COR-L47 (cell line): ENCODE results near the gene ZNF136.

Experiments
- DNase-seq: peaks from one replicate; lab custom pipeline; 2025; lab: John Stamatoyannopoulos, UW

Gene ZNF136

GRCh38 chr19:12194827-12195731 is 32.2 kb downstream of the ZNF136 start:
- DNase-seq = no peak

- no peak for DNase-seq
Measured at GRCh38 chr19:12198136-12198535, 35.2 kb downstream of the ZNF136 start.

DNA sequence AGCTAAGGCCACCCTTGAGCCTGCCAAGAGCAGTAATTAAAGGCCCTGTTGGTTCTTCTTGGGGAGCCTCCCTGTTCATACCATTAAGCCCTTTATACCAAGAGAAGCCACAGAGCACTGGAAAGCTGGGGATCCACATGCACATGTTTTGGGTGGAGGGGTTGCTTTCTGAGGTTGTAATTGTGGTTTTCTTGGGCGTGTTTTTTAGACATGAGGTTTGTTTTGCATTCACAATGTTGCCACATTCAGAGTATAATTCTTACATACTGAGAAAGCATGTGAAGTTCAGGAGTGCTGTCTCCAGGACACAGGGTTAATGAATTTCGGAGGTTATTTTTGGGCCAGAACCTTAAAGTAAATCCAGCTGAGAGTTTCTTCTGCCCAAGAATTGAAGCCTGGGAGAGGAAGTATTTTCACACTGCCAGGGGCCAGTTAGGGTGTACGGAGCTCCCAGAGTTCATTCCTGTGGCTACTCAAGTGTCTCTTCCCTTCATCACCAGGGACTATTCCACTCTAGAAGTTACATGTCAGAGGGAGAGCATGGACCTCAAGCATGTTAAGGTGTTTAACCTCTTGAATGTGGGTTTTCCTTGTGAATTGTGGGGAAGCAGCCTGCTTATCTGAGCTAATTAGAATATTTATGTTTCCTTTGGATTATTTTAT is 37.0 kb downstream of the ZNF136 start:
- DNase-seq = no peak

DNA sequence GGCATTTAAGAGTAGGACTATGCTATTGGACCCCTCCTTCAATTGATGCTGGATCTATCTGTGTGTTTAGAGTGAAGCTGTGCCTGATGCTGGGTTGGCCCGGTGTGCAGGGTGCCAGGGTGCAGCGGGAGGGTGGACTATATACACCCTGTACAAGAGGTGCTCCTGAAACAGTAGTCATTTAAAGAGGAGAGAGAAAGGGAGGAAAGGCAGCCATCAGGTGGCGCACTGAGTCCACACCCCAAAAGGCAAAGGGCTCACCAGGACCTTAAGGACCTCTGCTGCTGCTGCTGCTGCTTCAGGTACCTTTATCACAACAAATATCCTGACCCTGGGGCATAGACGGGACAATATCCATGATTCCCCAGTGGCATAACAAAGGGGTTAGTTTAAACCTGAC is 39.4 kb downstream of the ZNF136 start:
- DNase-seq = no peak

DNA sequence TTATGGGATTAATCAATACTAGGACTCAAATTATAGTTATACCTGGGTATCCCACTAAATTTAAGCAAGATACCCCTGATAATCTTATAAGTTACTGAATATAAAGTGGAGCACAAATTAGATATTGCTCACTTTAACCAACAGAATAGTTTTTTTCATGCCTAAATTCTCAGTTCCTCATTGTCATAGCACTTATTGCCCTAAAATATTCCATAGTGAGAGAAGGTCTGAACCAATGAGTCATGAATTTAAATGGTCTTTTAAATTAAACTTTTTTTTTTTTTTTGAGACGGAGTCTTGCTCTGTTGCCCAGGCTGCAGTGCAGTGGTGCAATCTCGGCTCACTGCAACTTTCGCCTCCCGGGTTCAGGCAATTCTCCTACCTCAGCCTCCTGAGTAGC is 42.4 kb downstream of the ZNF136 start:
- DNase-seq = no peak

DNA sequence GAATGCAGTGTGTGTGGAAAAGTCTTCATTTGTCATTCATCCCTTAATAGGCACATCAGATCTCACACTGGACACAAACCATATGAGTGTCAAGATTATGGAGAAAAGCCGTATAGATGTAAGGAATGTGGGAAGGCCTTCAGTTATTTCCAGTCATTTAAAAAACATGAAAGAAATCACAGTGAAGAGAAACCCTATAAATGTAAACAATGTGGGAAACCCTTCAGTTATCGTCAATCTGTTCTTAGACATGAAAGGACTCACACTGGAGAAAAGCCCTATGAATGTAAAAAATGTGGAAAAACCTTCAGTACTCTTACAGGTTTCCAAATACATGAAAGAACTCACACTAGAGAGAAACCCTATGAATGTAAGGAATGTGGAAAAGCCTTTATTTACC is 45.3 kb downstream of the ZNF136 start:
- DNase-seq = no peak

DNA sequence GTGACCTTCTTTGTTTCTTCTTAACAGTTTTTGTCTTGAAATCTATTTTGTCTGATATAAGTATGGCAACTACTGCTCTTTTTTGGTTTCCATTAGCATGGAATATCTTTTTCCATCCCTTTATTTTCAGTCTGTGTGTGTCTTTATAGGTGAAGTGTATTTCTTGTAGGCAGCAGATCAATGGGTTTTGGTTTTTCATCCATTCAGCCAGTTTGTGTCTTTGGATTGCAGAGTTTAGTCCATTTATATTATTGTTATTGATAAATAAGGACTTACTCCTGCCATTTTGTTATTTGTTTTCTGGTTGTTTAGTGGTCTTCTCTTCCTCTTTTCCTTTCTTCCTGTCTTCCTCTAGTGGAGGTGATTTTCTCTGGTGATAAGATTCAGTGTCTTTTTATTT is 54.4 kb downstream of the ZNF136 start:
- DNase-seq = no peak

DNA sequence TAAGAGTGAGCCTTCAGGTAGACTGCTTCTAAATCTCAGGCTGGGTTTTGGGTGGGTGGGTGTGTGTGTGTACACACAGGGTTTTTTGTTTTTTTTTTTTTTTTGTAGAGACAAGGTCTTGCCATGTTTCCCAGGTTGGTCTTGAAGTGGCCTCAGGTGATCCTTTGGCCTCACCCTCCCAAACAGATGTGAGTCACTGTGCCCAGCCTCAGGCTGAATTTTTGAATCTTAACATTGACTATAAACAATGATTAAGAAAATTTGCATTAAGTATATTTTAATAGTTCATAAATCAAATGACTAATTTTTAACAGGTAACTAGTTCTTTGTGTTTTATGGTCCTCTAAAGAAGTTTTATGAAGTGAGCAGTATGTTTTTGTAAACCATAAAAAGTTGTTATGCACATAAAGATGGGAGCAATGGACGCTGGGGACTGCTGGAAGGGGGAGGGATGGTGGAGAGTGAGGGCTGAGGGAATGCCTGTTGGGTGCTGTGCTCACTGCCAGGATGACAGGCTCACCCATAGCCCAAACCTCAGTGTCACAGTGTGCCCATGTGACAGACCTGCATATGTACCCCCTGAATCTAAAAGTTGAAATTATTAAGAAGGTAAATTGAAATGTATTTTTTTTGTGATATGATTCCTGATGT is 60.2 kb downstream of the ZNF136 start:
- DNase-seq = no peak

GRCh38 chr19:12224676-12225075 is 61.8 kb downstream of the ZNF136 start:
- no peak for DNase-seq

DNA sequence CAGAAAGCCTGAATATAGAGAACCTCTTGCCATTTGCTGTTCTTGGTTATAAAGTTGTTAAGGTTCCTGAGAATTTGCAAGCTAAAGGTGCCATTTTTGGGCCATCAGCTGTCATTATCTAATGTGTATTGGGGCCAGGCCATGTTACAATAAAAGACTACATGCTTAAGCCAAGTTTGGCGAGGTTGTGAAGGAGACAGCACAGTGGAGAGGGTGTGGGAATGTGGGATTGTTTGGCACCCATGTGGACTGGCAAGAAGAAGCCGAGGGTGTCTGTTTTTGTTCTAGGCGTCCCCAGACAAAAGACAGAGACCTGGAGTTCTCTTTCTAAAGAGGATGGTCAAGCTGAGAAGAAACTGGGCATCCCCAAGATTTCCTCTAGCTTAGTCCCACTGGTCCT is 67.1 kb downstream of the ZNF136 start:
- DNase-seq = no peak

- DNase-seq = no peak
Measured at GRCh38 chr19:12230751-12231733, 68.1 kb downstream of the ZNF136 start.

DNA sequence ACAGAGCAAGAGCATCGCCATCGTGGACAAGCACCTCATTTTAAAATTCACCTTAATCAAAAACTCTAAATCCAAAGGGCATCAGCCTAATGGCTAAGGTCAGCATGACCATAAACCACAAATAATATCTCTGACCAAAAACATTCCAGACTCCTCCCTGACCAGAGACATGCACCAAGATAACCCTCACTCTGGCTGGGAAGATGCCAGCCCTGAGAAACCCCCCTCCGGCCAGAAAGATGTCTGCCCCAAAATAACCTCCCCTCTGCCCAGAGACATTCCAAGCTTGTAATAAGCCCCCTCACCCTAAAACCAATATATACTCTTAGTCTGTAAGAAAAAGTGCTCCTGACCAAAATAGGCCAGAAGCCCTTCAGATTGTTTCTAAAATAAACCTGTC is 70.1 kb downstream of the ZNF136 start:
- DNase-seq = no peak

DNA sequence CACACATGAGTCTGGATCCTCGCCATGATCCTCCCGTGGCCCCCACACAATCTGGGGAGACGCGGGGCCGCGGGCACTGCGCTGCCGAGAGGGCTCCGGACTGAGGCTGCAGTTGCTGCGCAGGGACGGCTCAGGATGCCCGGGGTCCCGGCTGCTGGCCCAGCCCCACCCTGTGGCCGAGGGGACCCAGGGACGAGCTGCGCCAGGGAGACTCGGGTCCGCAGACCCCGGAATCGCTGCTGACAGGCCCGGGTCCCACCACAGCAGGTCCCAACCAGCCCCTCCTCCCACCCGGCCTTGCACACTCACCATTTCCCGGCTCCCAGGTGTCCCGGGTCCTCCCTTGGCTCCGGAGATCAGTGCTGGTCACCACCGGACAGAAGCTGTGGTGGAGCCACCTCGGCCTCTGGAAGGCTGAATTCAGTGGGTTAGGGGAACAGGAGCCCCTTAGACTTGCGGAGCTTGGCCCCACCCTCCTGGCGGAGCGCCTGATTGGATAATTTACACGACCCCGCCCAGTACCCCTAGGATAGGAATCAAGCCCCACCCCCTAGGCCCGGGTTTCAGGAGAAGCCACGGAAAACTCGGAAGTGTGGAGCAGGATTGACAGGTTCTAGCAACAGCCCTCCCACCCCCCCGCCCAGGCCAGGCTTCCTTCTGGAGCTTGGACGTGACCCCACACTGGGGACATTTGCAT is 74.4 kb downstream of the ZNF136 start:
- no peak for DNase-seq
